K562 (cell line): ENCODE data around the gene GATC. TPM values are rescaled to one million over a fixed set of nuclear protein-coding genes. Genes with fewer than 3 reads are reported as not detected.

Experiments
- ATAC-seq: fragments of 200-7000 bp; cut with Tn5 transposase; 3 replicates; pipeline ENCODE4 v1.9.1; 2020; ENCODE audit warnings: moderate library complexity
- BruUV-seq: library from RNA; stranded (reverse); fragments of 400-500 nt; replicated peaks from 2 replicates; lab custom pipeline; 2021; lab: Mats Ljungman, UMichigan
- CTCF ChIA-PET: fragments of 300-600 bp; formaldehyde crosslinking; extraction: SDS; loops from one replicate; lab custom pipeline; 2021; ENCODE audit warnings: low intra/inter-chr PET ratio; lab: Yijun Ruan, JAX
- POLR2A ChIA-PET: fragments of 300-600, 350-650 bp; sonication (Branson Sonifier 250); formaldehyde crosslinking; extraction: SDS; loops from one replicate; lab custom pipeline; 2021; ENCODE audit warnings: antibody characterized with exemption, inconsistent platforms; lab: Yijun Ruan, JAX
- DNase-seq, 4 experiments: peaks; one replicate each; pipeline versions ENCODE4 v3.0.0 to v3.0.0-alpha.2; 2011 to 2018; ENCODE audit warnings: low spot score in 3 of 4, mixed read lengths in 3 of 4; ENCODE audit errors: extremely low read depth in 1 of 4
- FAIRE-seq: peaks from 2 replicates; lab custom pipeline; 2011; peaks lifted over from hg19 to GRCh38; lab: Jason Lieb, UNC
- H2AFZ ChIP-seq: 2 replicates; pipeline ENCODE4 v1.6.0; 2011; ENCODE audit warnings: low read depth, low read length, control low read depth, inconsistent platforms
- H3K27ac ChIP-seq: fragments of 200-600 bp; 3 replicates; pipeline ENCODE4 v1.8.0; 2011; ENCODE audit warnings: low read depth, mild to moderate bottlenecking, control low read depth, inconsistent platforms, low read length, moderate library complexity, mixed read lengths; ENCODE audit errors: extremely low read depth
- H3K27me3 ChIP-seq, 2 experiments: fragments of 300-600 bp in 1 of 2; 2 replicates in 1 of 2; 3 replicates in 1 of 2; pipeline versions ENCODE4 v1.6.0 to v1.8.0; 2011; ENCODE audit warnings: inconsistent platforms in 2 of 2, low read length in 2 of 2, mild to moderate bottlenecking in 1 of 2, mixed read lengths in 1 of 2, moderate library complexity in 1 of 2; ENCODE audit not compliant: control insufficient read depth in 2 of 2, insufficient read depth in 2 of 2
- H3K36me3 ChIP-seq: fragments of 300-600 bp; 3 replicates; pipeline ENCODE4 v1.8.0; 2011; ENCODE audit warnings: mild to moderate bottlenecking, low read length, inconsistent platforms; ENCODE audit not compliant: control insufficient read depth, insufficient read depth
- H3K4me1 ChIP-seq, 2 experiments: fragments of 200-600 bp in 1 of 2; replicated peaks in 1 of 2; 2 replicates in 1 of 2; 3 replicates in 1 of 2; pipeline versions ENCODE4 v1.5.1 to v1.8.0; 2011; ENCODE audit warnings: inconsistent platforms in 2 of 2, low read length in 2 of 2, mild to moderate bottlenecking in 1 of 2, mixed read lengths in 1 of 2, moderate library complexity in 1 of 2; ENCODE audit not compliant: control insufficient read depth in 2 of 2, insufficient read depth in 2 of 2
- H3K4me2 ChIP-seq: 2 replicates; pipeline ENCODE4 v1.6.1; 2011; ENCODE audit warnings: low read length, control low read depth, inconsistent platforms, mixed read lengths; ENCODE audit not compliant: insufficient read depth
- H3K4me3 ChIP-seq: fragments of 200-600 bp; sonication (generic), shearing (Covaris generic); 2 replicates; pipeline ENCODE4 v1.5.1; 2016; ENCODE audit warnings: control low read depth, inconsistent platforms
- H3K79me2 ChIP-seq: fragments of 200-600 bp; 3 replicates; pipeline ENCODE4 v1.8.0; 2011; ENCODE audit warnings: low read length, inconsistent platforms; ENCODE audit not compliant: control insufficient read depth, insufficient read depth
- H3K9ac ChIP-seq, 2 experiments: 2 replicates each; pipeline versions ENCODE4 v1.6.0 to v1.6.1; 2011; ENCODE audit warnings: low read depth in 2 of 2, low read length in 2 of 2, control low read depth in 1 of 2, inconsistent platforms in 1 of 2, mild to moderate bottlenecking in 1 of 2, mixed read lengths in 1 of 2; ENCODE audit not compliant: insufficient read depth in 1 of 2
- H3K9me1 ChIP-seq: one replicate; pipeline ENCODE4 v1.6.0; 2011; ENCODE audit warnings: inconsistent platforms, mild to moderate bottlenecking, low read length, moderate library complexity; ENCODE audit not compliant: control insufficient read depth, insufficient read depth
- H3K9me3 ChIP-seq: replicated peaks from 2 replicates; pipeline ENCODE4 v1.5.1; 2011; ENCODE audit warnings: low read depth, low read length, inconsistent platforms; ENCODE audit not compliant: control insufficient read depth, insufficient read depth
- H4K20me1 ChIP-seq: replicated peaks from 2 replicates; pipeline ENCODE4 v1.6.1; 2011; ENCODE audit warnings: low read length, inconsistent platforms, mixed read lengths; ENCODE audit not compliant: control insufficient read depth, insufficient read depth
- BMI1 ChIP-seq: fragments of 150-350 bp; IDR thresholded peaks from 2 replicates; pipeline ENCODE4 v1.6.1; 2014; ENCODE audit warnings: low read length
- CBFA2T2 ChIP-seq: fragments of 450-650 bp; conservative IDR thresholded peaks from 2 replicates; pipeline ENCODE4 v1.6.1; 2017; ENCODE audit warnings: mild to moderate bottlenecking
- CREM ChIP-seq: IDR thresholded peaks from 2 replicates; pipeline ENCODE4 v1.6.1; 2014; ENCODE audit warnings: antibody characterized with exemption, low read depth
- GMEB1 ChIP-seq: fragments of 250-450 bp; sonication (Bioruptor Pico); IDR thresholded peaks from 2 replicates; pipeline ENCODE4 v1.4.0; 2020; ENCODE audit warnings: mild to moderate bottlenecking
- HCFC1 ChIP-seq: IDR thresholded peaks from 2 replicates; pipeline ENCODE4 v1.6.1; 2012; ENCODE audit warnings: low read depth, low read length, improper control_type of control experiment
- JUN ChIP-seq, 2 experiments: sonication (generic) in 1 of 2; formaldehyde crosslinking in 1 of 2; IDR thresholded peaks; 2 replicates each; pipeline versions ENCODE4 v1.6.1 to v1.8.0; 2012 to 2022; ENCODE audit warnings: borderline replicate concordance in 2 of 2, mild to moderate bottlenecking in 2 of 2, improper control_type of control experiment in 1 of 2, low read depth in 1 of 2, low read length in 1 of 2, missing genetic modification reagents in 1 of 2
- KDM5B ChIP-seq: fragments of 200-600 bp; sonication (generic); IDR thresholded peaks from 2 replicates; pipeline ENCODE4 v1.6.1; 2012; ENCODE audit warnings: low read depth, mild to moderate bottlenecking, moderate library complexity, low read length, control low read depth, inconsistent platforms; ENCODE audit not compliant: insufficient replicate concordance
- MAX ChIP-seq: sonication (generic); formaldehyde crosslinking; IDR thresholded peaks from 2 replicates; pipeline ENCODE4 v1.9.0; 2022; ENCODE audit warnings: mild to moderate bottlenecking, missing genetic modification reagents
- MCM7 ChIP-seq, 2 experiments: fragments of 450-650 bp; IDR thresholded peaks; 2 replicates each; pipeline ENCODE4 v1.6.1; 2016 to 2018
- SETDB1 ChIP-seq: IDR thresholded peaks from one replicate; pipeline ENCODE4 v1.6.1; 2012; ENCODE audit warnings: low read length, control low read depth, inconsistent platforms
- TCF7 ChIP-seq: sonication (generic); IDR thresholded peaks from 2 replicates; pipeline ENCODE4 v1.6.1; 2016; ENCODE audit warnings: antibody characterized with exemption, borderline replicate concordance
- XRCC5 ChIP-seq: fragments of 200-400 bp; formaldehyde crosslinking; IDR thresholded peaks from 2 replicates; pipeline ENCODE4 v1.6.1; 2017; ENCODE audit warnings: low read depth, mild to moderate bottlenecking, low read length
- ZC3H4 ChIP-seq: sonication (generic); formaldehyde crosslinking; IDR thresholded peaks from 2 replicates; pipeline ENCODE4 v1.9.0; 2021; ENCODE audit warnings: missing genetic modification reagents, borderline replicate concordance
- ZNF354B ChIP-seq: fragments of 250-450 bp; sonication (Bioruptor Pico); IDR thresholded peaks from 2 replicates; pipeline ENCODE4 v1.4.0; 2020
- ZSCAN32 ChIP-seq: fragments of 450-650 bp; formaldehyde crosslinking; IDR thresholded peaks from 2 replicates; pipeline ENCODE4 v1.4.0; 2020; ENCODE audit warnings: mild to moderate bottlenecking, moderate library complexity
- WGBS: fragments of 100-300 bp; shearing (Covaris generic); methylation state at CpG from one replicate; pipeline ENCODE4 v1.1.6; 2016; ENCODE audit warnings: low coverage, mixed read lengths; ENCODE audit not compliant: insufficient coverage; ENCODE audit errors: missing lambda C conversion rate; 5-methylcytosine and 5-hydroxymethylcytosine counted together
- in situ Hi-C: fragments of 300-500 bp; cut with MboI; formaldehyde crosslinking; loops from 4 replicates; pipeline ENCODE4 v1.15.0; 2018; ENCODE audit warnings: inconsistent platforms, mixed read lengths
- intact Hi-C: fragments of 100-400 bp; cut with micrococcal nuclease; formaldehyde crosslinking; loops from 2 replicates; pipeline ENCODE4 v1.14.2; 2022
- polyA plus RNA-seq, 8 experiments: library from polyadenylated mRNA; depleted of rRNA in 4 of 8; stranded (reverse) in 5 of 8; unstranded in 3 of 8; fragments of >200 nt; fragmentation: Nextera tagmentation in 2 of 8; fragmentation: Illumina TruSeq in 1 of 8; extraction: Ambion mirVana in 2 of 8; extraction: Trizol in 1 of 8; gene quantifications; 2 replicates each; pipeline versions ENCODE4 v1.2.1 to v1.2.3, GENCODE V29; 2011 to 2014; ENCODE audit warnings: inconsistent platforms in 1 of 8, missing spikeins in 1 of 8
- total RNA-seq, 7 experiments: library from RNA; depleted of rRNA in 6 of 7; stranded (reverse); fragments of >200 nt in 6 of 7; fragmentation: Illumina TruSeq in 2 of 7; extraction: Trizol in 2 of 7; gene quantifications; 2 replicates each; pipeline versions ENCODE4 v1.2.1 to v1.2.3, GENCODE V29; 2011 to 2021; ENCODE audit warnings: low replicate concordance in 1 of 7
- TF ChIP-seq, protein P1 (sequence below): fragments of 450-650 bp; formaldehyde crosslinking; IDR thresholded peaks from 2 replicates; pipeline ENCODE4 v1.4.0; 2020; ENCODE audit warnings: mild to moderate bottlenecking, moderate library complexity

The GATC gene
- total and polyA plus RNA-seq, 9 of the 15 experiments (the other 6 are each of a cell fraction or from before 2014, with no cell fraction given) = 5.8 to 52.6 (median 28.2) TPM

DNA sequence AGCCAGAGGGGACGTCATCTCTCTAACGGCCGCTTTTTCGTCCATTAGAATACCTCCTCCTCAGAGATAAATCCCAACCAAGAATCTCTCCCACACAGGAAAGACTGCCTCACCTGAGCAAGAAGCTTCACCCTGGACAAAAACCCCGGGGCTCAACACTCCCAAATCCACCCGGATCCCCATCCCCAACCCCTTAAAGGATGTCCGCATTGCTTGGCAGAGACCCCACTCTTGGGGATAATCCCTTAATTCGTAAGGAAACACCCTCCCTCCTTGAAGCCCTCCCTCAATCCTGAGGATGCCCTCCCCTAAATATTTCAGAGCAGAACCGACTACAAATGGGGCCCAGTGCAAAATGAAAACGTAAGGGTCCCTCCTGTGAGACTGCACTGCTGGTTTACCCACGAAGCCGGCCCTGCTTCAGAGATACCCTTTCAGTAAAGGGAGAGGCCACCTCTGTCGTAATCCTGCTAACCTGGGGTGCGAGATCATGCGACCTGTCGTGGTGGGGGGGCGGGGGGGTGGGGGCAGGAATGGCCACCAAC lies 49.0 kb downstream of the GATC start (continued):
- TF ChIP-seq XRCC5 (0 out of 2 replicates have a peak, but pooled peaks have one; percentile 22), ZC3H4 (CRISPR knock-in tag) (0 out of 2 replicates have a peak, but pooled peaks have one; percentile 64), CBFA2T2 (no peak)

DNA sequence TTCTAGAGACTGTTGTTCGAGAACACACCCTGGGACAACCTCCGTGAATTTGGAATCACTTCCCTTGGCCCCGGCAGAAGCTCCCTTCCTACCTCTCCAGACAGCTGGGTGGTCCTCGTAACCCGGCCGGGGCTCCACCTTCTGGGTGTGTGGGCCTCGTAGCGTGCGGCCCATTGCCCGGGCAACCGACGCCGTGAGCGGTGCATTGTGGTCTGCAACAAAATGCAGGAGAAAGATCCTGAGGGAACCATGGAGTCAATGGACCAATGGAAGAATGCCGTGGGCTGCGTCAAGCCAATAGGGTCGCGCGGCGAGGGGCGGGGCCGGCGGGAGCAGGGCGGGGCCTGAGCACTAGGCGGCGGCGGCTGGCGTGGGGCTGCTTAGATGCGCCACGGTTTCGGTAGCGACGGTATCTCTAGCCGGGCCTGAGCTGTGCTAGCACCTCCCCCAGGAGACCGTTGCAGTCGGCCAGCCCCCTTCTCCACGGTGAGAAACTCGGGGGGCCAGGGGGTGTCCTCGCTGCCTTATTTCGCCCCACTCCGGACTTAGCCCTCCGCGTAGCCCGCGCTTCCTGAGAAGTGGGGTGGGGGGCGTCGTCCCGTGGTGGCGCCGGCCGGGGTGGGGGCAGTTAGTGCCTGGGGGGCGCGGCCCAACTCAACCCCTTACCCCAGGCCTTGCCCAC lies 49.6 kb downstream of the GATC start, which contains the start of gene DYNLL1:
TSS of gene DYNLL1 (plus strand) at position 383 of the 682 bp plus-strand sequence. CDS start 309 bp downstream, outside the sequence.
- Histone ChIP-seq H3K4me3 (peak within 1 kb of the TSS; percentile 97), H3K79me2 (peaks cover 43% of the 10 kb centered on the region), H2AFZ (peak within 1 kb of the TSS; percentile 85), H3K4me2 (peak within 1 kb of the TSS; percentile 96), H3K9me1 (no peaks in the 10 kb centered on the region), H3K27ac (peak within 1 kb of the TSS; percentile 86), H3K36me3 (peaks cover 34% of the 10 kb centered on the region; the same call in 2 of the 3 replicates), H4K20me1 (peaks cover 12% of the 10 kb centered on the region; the same call in 1 of the 2 replicates), H3K9ac (peak within 1 kb of the TSS; percentile 77 to 93), H3K9me3 (0 out of 2 replicates have a peak, but pooled peaks cover 2% of the 10 kb centered on the region), H3K27me3 (no peaks in the 10 kb centered on the region), H3K4me1 (peaks cover 2 to 15% of the 10 kb centered on the region in 2 experiments; a peak in 3 of 5 replicates)
- FAIRE-seq (peak; percentile 97), ATAC-seq (peak; percentile 98), DNase-seq (peak; percentile 94 to 98 (median 96))
- BruUV-seq = no TSS peak
- WGBS = 1% methylated on average over 41 of the region's 53 CpGs
- ChIA-PET POLR2A (interaction anchor here (0.6 to 2.3 kb wide), 22 partner anchors 8 to 295 kb away, joined by 3 to 14 read pairs (median 4); partner anchors contain the start of genes COQ5, RNU4-2 and RPLP0), CTCF (interaction anchor here (0.6 to 0.7 kb wide), 2 partner anchors 15 to 138 kb away, joined by 3 to 4 read pairs; no protein-coding TSS in a partner anchor)
- intact Hi-C loops = loop anchor here (1.0 to 2.0 kb wide), 3 partner anchors 27 to 57 kb away; partner anchors contain the start of gene SRSF9
- in situ Hi-C loops = no loop called here
- TF ChIP-seq TCF7 (0 out of 2 replicates have a peak, but pooled peaks have one; percentile 41), ZNF354B (CRISPR knock-in tag) (no peak), MCM7 (IDR thresholded peaks at IDR 0.05) (no peak), JUN (IDR thresholded peaks at IDR 0.05; ENCODE audit: borderline replicate concordance, low read depth, low read length) (0 out of 2 replicates have a peak, but pooled peaks have one; percentile 29), JUN (CRISPR knock-in tag; IDR thresholded peaks at IDR 0.05; ENCODE audit: borderline replicate concordance) (no peak), CREM (peak; percentile 89), BMI1 (peak; percentile 93), SETDB1 (no peak), KDM5B (peak; percentile 98), HCFC1 (peak; percentile 69), MAX (peak; percentile 79), GMEB1 (CRISPR knock-in tag) (0 out of 2 replicates have a peak, but pooled peaks have one; percentile 43), ZSCAN32 (no peak)
- TF ChIP-seq, protein P1, sequence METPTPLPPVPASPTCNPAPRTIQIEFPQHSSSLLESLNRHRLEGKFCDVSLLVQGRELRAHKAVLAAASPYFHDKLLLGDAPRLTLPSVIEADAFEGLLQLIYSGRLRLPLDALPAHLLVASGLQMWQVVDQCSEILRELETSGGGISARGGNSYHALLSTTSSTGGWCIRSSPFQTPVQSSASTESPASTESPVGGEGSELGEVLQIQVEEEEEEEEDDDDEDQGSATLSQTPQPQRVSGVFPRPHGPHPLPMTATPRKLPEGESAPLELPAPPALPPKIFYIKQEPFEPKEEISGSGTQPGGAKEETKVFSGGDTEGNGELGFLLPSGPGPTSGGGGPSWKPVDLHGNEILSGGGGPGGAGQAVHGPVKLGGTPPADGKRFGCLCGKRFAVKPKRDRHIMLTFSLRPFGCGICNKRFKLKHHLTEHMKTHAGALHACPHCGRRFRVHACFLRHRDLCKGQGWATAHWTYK = no peak
